MM.1S (cell line): Measurements from ENCODE around the gene SHC2.
"Not testable (repeated sequence)": the region's sequence is repeated elsewhere in the genome, so short reads cannot be mapped to it uniquely, and the experiment has no call there.

Experiments used
- CTCF ChIP-seq: fragments of 300-600 bp; sonication (generic); IDR thresholded peaks from 2 replicates; pipeline ENCODE4 v1.5.1; 2016; ENCODE audit warnings: antibody characterized with exemption, low read length, mixed read lengths
- EZH2 ChIP-seq: fragments of 300-600 bp; sonication (generic); optimal IDR thresholded peaks from 2 replicates; pipeline ENCODE3; 2017; ENCODE audit warnings: low read depth, mild to moderate bottlenecking, antibody characterized with exemption, low read length, mixed read lengths

GRCh38 chr19:381901-382300 is 78.9 kb downstream of the SHC2 start:
- TF ChIP-seq CTCF, EZH2: not testable (repeated sequence)
